Measurements from ENCODE around the gene TOLLIP.

TOLLIP gene

DNA sequence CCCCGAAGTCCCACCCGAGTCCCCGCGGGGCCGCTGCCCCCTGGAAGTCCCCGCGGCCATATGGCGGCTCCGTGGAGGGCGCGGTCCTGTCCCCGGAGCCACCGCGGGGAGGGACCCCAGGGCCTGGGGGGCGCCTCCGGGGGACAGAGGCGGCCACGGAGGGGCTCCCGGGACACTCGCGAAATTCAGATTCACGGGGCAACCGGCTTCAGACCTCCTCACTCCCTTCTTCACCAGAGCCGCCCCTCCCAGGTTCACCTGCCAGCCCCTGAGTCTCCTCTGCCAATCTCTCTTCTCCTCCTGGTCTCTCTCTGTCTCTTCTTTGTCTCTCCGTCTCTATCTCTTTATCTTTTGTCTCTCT, 28.2 kb upstream of the TOLLIP start:
- no peak for ATAC-seq
- TF ChIP-seq BACH2 (CRISPR knock-in tag; IDR thresholded peaks at IDR 0.05; ENCODE audit: borderline replicate concordance) = no peak
- TF ChIP-seq ZFP3 (CRISPR knock-in tag; IDR thresholded peaks at IDR 0.05) = no peak
- TF ChIP-seq, protein P1, sequence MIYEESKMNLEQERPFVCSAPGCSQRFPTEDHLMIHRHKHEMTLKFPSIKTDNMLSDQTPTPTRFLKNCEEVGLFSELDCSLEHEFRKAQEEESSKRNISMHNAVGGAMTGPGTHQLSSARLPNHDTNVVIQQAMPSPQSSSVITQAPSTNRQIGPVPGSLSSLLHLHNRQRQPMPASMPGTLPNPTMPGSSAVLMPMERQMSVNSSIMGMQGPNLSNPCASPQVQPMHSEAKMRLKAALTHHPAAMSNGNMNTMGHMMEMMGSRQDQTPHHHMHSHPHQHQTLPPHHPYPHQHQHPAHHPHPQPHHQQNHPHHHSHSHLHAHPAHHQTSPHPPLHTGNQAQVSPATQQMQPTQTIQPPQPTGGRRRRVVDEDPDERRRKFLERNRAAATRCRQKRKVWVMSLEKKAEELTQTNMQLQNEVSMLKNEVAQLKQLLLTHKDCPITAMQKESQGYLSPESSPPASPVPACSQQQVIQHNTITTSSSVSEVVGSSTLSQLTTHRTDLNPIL (CRISPR knock-in tag; IDR thresholded peaks at IDR 0.05; ENCODE audit: low read depth) = no peak
- TF ChIP-seq, protein P2, sequence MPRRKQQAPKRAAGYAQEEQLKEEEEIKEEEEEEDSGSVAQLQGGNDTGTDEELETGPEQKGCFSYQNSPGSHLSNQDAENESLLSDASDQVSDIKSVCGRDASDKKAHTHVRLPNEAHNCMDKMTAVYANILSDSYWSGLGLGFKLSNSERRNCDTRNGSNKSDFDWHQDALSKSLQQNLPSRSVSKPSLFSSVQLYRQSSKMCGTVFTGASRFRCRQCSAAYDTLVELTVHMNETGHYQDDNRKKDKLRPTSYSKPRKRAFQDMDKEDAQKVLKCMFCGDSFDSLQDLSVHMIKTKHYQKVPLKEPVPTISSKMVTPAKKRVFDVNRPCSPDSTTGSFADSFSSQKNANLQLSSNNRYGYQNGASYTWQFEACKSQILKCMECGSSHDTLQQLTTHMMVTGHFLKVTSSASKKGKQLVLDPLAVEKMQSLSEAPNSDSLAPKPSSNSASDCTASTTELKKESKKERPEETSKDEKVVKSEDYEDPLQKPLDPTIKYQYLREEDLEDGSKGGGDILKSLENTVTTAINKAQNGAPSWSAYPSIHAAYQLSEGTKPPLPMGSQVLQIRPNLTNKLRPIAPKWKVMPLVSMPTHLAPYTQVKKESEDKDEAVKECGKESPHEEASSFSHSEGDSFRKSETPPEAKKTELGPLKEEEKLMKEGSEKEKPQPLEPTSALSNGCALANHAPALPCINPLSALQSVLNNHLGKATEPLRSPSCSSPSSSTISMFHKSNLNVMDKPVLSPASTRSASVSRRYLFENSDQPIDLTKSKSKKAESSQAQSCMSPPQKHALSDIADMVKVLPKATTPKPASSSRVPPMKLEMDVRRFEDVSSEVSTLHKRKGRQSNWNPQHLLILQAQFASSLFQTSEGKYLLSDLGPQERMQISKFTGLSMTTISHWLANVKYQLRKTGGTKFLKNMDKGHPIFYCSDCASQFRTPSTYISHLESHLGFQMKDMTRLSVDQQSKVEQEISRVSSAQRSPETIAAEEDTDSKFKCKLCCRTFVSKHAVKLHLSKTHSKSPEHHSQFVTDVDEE (CRISPR knock-in tag; IDR thresholded peaks at IDR 0.05) = no peak
- no peak for TF ChIP-seq ZNF8 (CRISPR knock-in tag; IDR thresholded peaks at IDR 0.05)

DNA sequence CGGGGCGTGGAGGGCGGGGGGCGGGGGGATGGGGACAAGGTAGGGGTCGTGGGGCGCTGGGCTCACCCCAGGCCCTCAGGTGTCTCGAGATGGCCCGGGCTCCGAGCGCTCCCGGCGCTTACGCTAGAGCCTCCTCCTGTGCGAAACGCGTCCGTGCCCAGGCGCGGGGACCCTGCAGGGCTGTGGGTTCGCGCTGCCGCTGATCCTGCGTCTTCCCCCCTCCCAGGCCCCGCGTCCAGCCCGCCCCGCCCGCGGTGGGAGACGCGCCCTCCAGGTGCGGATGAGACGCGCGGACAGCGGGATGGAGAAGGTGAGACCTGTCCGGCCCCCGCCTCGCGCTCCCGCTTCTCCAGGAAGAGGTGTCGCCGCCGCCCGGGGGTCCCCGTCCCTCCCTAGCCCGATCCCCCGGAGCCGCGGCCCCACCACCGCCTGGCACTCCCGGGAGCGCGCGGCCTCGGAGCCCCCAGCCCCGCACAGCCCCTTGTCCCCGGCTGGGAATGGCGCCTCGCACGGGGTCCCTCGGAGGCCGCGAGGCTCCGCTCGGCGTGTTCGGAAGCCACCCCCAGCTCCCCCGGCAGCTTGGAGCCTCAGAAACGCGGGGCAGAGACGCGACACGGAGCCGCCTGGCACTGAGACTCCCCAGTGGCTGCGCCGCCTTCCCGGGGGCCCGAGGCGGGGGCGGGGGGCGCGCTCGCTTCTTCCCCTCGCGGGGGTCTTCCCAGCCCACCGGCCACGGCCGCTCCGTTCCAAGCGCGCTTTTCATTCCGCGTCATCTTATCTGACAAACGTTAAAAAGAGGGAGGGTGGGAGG, 27.6 kb upstream of the TOLLIP start:
- TF ChIP-seq, protein P3, sequence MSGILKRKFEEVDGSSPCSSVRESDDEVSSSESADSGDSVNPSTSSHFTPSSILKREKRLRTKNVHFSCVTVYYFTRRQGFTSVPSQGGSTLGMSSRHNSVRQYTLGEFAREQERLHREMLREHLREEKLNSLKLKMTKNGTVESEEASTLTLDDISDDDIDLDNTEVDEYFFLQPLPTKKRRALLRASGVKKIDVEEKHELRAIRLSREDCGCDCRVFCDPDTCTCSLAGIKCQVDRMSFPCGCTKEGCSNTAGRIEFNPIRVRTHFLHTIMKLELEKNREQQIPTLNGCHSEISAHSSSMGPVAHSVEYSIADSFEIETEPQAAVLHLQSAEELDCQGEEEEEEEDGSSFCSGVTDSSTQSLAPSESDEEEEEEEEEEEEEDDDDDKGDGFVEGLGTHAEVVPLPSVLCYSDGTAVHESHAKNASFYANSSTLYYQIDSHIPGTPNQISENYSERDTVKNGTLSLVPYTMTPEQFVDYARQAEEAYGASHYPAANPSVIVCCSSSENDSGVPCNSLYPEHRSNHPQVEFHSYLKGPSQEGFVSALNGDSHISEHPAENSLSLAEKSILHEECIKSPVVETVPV (CRISPR knock-in tag; IDR thresholded peaks at IDR 0.05) = no peak
- no peak for TF ChIP-seq ZNF565 (CRISPR knock-in tag; conservative IDR thresholded peaks at IDR 0.05; ENCODE audit: low read depth)
- peak; percentile 46 for ATAC-seq

DNA sequence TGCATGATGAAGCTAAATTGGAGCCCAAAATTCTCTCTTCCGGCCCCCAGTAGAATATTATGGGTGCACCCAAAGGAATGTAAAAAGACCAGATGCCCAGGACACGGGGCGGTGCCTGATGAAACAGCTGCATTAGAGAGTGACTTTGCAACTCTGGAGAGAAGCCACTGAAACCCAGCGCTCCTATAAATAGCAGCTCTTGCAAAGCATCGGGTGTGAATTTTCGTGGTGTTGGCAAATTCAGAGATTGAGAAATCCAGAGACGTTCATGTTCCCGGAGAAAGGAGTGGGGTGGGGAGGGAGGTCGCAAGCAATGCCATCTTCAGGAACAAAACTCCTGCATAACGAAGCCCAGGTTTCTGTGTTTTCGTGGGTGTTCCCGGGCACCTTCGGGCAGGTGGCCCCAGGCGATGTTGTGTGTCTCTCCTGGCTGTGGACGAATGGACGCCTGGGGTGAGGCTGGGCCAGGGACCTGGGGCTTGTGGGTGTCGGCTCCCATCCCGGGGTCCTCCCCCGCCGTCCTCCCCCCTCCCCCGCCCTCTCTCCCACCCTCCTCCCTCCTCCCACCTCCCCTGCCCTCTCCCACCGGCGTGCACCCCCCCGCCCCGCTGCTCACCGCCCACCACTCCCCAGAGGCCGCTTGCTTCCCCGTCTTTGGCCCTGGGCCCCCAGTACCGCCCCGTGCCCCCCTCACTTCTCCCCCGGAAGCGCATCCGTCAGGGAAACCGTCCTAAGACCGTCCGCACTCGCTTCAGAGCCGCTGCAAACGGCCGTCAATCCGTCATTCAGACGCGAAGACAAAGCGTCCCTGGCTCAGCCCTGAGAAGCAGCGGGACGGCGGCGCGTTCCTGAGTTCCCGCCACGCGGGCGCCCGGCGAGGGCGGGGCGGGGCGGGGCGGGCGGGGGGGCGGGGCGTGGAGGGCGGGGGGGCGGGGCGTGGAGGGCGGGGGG, 26.7 kb upstream of the TOLLIP start:
- ATAC-seq = no peak; the same call in 2 of the 3 replicates
- TF ChIP-seq GLIS3 (CRISPR knock-in tag; IDR thresholded peaks at IDR 0.05) (no peak), SNAI2 (CRISPR knock-in tag; IDR thresholded peaks at IDR 0.05) (no peak)

DNA sequence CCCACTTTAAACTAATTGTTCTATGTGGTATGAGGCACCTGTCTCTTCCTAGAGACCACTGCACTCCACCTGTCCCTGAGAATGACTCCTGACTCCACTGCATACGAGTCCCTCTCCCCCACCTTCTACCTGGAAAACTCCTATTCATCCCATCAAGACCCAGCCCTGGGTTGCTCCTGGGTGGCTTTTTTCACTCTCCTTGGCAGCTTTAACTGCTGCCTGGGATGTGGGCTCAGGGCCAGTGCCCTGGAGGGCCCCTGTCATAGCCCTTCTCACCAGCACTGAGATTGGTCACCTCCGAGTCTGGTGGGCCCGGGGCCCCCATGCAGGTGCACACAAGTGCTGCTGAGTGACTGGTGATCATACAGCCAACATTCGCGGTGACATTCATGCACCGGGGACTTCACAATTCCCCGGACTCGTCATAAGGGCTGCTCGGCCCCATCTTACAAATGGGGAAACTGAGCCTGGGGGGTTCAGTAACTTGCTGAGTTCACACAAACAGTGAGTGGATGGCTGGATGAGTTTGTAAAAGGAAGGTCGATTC, 25.9 kb upstream of the TOLLIP start:
- TF ChIP-seq ARNTL (CRISPR knock-in tag; IDR thresholded peaks at IDR 0.05; ENCODE audit: borderline replicate concordance, low read depth) (no peak), ZFP3 (CRISPR knock-in tag; IDR thresholded peaks at IDR 0.05) (peak; percentile 75)
- ATAC-seq = no peak

DNA sequence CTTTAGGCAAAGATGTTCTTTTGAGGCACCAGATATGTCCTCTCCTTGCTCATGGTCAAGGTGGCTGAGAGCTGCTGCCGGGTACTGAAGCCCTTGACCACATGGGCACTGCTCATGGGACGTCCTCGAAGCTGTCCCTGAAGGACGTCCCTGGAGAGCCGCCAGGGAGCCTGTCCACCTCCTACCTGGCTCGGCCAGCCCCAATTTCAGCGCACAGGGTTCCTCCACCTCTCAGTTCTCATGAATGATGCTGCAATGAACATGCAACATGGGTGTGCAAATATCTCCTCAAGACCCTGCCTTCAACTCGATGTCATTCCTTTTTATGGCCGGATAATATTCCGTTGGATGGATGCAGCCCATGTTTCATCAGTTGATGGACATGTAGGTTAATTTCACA, 24.4 kb upstream of the TOLLIP start:
- no peak for ATAC-seq
- TF ChIP-seq ZNF8 (CRISPR knock-in tag; IDR thresholded peaks at IDR 0.05) (no peak), PPARA (CRISPR knock-in tag; IDR thresholded peaks at IDR 0.05; ENCODE audit: borderline replicate concordance) (no peak), SNAI2 (CRISPR knock-in tag; IDR thresholded peaks at IDR 0.05) (no peak), BACH2 (CRISPR knock-in tag; IDR thresholded peaks at IDR 0.05; ENCODE audit: borderline replicate concordance) (no peak), GLIS3 (CRISPR knock-in tag; IDR thresholded peaks at IDR 0.05) (no peak), ZFP3 (CRISPR knock-in tag; IDR thresholded peaks at IDR 0.05) (no peak), OSR1 (CRISPR knock-in tag; IDR thresholded peaks at IDR 0.05) (no peak), TOX (CRISPR knock-in tag; IDR thresholded peaks at IDR 0.05; ENCODE audit: borderline replicate concordance) (no peak), TCF4 (CRISPR knock-in tag; IDR thresholded peaks at IDR 0.05; ENCODE audit: borderline replicate concordance) (no peak), RARB (CRISPR knock-in tag; IDR thresholded peaks at IDR 0.05) (no peak), ESRRG (CRISPR knock-in tag; IDR thresholded peaks at IDR 0.05) (no peak), ZNF565 (CRISPR knock-in tag; conservative IDR thresholded peaks at IDR 0.05; ENCODE audit: low read depth) (no peak)
- TF ChIP-seq, protein P4, sequence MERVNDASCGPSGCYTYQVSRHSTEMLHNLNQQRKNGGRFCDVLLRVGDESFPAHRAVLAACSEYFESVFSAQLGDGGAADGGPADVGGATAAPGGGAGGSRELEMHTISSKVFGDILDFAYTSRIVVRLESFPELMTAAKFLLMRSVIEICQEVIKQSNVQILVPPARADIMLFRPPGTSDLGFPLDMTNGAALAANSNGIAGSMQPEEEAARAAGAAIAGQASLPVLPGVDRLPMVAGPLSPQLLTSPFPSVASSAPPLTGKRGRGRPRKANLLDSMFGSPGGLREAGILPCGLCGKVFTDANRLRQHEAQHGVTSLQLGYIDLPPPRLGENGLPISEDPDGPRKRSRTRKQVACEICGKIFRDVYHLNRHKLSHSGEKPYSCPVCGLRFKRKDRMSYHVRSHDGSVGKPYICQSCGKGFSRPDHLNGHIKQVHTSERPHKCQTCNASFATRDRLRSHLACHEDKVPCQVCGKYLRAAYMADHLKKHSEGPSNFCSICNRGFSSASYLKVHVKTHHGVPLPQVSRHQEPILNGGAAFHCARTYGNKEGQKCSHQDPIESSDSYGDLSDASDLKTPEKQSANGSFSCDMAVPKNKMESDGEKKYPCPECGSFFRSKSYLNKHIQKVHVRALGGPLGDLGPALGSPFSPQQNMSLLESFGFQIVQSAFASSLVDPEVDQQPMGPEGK (CRISPR knock-in tag; IDR thresholded peaks at IDR 0.05; ENCODE audit: borderline replicate concordance) = no peak
- TF ChIP-seq, protein P1 (CRISPR knock-in tag; IDR thresholded peaks at IDR 0.05; ENCODE audit: low read depth) = no peak
- TF ChIP-seq, protein P2 (CRISPR knock-in tag; IDR thresholded peaks at IDR 0.05) = no peak
